DND-41 (cell line): ENCODE data around the gene SART1.

ENCODE experiments used
- ATAC-seq: fragments of 200-7000 bp; cut with Tn5 transposase; 3 replicates; pipeline ENCODE4 v1.9.1; 2021; ENCODE audit warnings: low read depth; ENCODE audit not compliant: insufficient read depth
- DNase-seq: peaks from one replicate; pipeline ENCODE4 v3.0.0-alpha.2; 2020
- H2AFZ ChIP-seq: 2 replicates; pipeline ENCODE4 v1.6.0; 2012; ENCODE audit warnings: low read depth, low read length
- H3K27ac ChIP-seq: 2 replicates; pipeline ENCODE4 v1.5.1; 2012; ENCODE audit warnings: low read length, inconsistent platforms
- H3K27me3 ChIP-seq: fragments of 200-600 bp; sonication (generic); 2 replicates; pipeline ENCODE4 v1.6.0; 2012; ENCODE audit warnings: low read length, mild to moderate bottlenecking, inconsistent platforms; ENCODE audit not compliant: insufficient read depth, poor library complexity
- H3K36me3 ChIP-seq: 2 replicates; pipeline ENCODE4 v1.5.1; 2012; ENCODE audit warnings: low read length, inconsistent platforms; ENCODE audit not compliant: insufficient read depth
- H3K4me1 ChIP-seq: 2 replicates; pipeline ENCODE4 v1.5.1; 2012; ENCODE audit warnings: mild to moderate bottlenecking, low read length; ENCODE audit not compliant: insufficient read depth
- H3K4me2 ChIP-seq: 2 replicates; pipeline ENCODE4 v1.6.0; 2012; ENCODE audit warnings: mild to moderate bottlenecking, moderate library complexity, low read length, inconsistent platforms; ENCODE audit not compliant: insufficient read depth
- H3K4me3 ChIP-seq, 2 experiments: fragments of 200-600 bp in 1 of 2; shearing (Covaris generic) in 1 of 2; 2 replicates each; pipeline ENCODE4 v1.5.1; 2012 to 2016; ENCODE audit warnings: inconsistent platforms in 2 of 2, low read length in 2 of 2, mild to moderate bottlenecking in 2 of 2, low read depth in 1 of 2, moderate library complexity in 1 of 2
- H3K79me2 ChIP-seq: 2 replicates; pipeline ENCODE4 v1.6.0; 2012; ENCODE audit warnings: low read length, inconsistent platforms; ENCODE audit not compliant: insufficient read depth
- H3K9ac ChIP-seq: 2 replicates; pipeline ENCODE4 v1.6.0; 2012; ENCODE audit warnings: low read depth, mild to moderate bottlenecking, inconsistent platforms, low read length, moderate library complexity
- H3K9me3 ChIP-seq: 2 replicates; pipeline ENCODE4 v1.5.1; 2012; ENCODE audit warnings: low read length, moderate library complexity, mild to moderate bottlenecking, inconsistent platforms; ENCODE audit not compliant: insufficient read depth, severe bottlenecking
- H4K20me1 ChIP-seq: 2 replicates; pipeline ENCODE4 v1.6.0; 2012; ENCODE audit warnings: low read length; ENCODE audit not compliant: insufficient read depth
- EZH2 ChIP-seq: IDR thresholded peaks from 3 replicates; pipeline ENCODE4 v1.6.1; 2012; ENCODE audit warnings: borderline replicate concordance, low read depth, mild to moderate bottlenecking, moderate library complexity, low read length, inconsistent platforms; ENCODE audit not compliant: severe bottlenecking
- TF ChIP-seq, protein P1 (sequence below): IDR thresholded peaks from 2 replicates; pipeline ENCODE4 v1.5.1; 2012; ENCODE audit warnings: borderline replicate concordance, low read length, moderate library complexity, mild to moderate bottlenecking; ENCODE audit not compliant: poor library complexity, severe bottlenecking; ENCODE audit errors: extremely low read depth

The SART1 gene

DNA sequence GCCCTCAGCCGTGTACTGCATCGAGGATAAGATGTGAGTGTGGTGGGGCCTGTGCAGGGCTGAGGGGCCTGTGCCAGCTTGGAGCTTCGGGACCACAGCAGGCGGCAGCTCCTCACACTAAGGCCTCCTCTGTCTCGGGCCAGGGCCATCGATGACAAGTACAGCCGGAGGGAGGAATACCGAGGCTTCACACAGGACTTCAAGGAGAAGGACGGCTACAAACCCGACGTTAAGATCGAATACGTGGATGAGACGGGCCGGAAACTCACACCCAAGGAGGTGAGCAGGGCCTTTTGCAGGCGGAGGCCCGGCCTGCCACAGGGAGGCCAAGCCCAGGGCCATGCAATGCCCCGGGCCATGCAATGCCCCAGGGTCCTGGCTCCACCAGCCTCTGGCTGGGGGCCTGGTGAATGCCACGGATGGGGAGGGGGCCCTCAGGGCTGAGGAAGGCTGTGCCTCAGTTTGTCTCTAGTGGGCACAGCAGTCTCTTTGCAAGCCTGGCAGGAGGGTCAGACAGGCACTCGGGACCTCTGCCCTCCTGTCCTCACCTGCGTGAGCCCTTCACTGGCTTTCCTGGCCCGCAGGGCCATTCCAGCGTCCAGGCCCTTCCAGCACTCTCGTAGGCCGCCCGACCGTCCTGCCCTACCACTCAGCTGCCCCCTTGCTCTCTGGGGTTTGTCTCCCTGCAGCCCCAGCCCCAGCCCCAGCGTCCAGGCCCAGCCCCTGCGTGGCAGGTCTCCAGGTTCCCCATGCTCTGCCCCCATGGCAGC lies 16.3 kb downstream of the SART1 start:
- H3K4me2 ChIP-seq: no peak overlapping the region
- no peaks in the 10 kb centered on the region for H3K9me3 ChIP-seq
- H3K79me2 ChIP-seq: no peaks in the 10 kb centered on the region
- no peak overlapping the region for H3K9ac ChIP-seq
- H3K36me3 ChIP-seq: peaks cover 55% of the 10 kb centered on the region
- no peaks in the 10 kb centered on the region for H3K4me1 ChIP-seq
- DNase-seq (no peak), ATAC-seq (no peak)
- no peak for TF ChIP-seq EZH2
- TF ChIP-seq, protein P1, sequence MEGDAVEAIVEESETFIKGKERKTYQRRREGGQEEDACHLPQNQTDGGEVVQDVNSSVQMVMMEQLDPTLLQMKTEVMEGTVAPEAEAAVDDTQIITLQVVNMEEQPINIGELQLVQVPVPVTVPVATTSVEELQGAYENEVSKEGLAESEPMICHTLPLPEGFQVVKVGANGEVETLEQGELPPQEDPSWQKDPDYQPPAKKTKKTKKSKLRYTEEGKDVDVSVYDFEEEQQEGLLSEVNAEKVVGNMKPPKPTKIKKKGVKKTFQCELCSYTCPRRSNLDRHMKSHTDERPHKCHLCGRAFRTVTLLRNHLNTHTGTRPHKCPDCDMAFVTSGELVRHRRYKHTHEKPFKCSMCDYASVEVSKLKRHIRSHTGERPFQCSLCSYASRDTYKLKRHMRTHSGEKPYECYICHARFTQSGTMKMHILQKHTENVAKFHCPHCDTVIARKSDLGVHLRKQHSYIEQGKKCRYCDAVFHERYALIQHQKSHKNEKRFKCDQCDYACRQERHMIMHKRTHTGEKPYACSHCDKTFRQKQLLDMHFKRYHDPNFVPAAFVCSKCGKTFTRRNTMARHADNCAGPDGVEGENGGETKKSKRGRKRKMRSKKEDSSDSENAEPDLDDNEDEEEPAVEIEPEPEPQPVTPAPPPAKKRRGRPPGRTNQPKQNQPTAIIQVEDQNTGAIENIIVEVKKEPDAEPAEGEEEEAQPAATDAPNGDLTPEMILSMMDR: no peak
- H2AFZ ChIP-seq: no peak overlapping the region
- H3K27me3 ChIP-seq: no peaks in the 10 kb centered on the region
- peaks cover 12% of the 10 kb centered on the region; the same call in 1 of the 2 replicates for H4K20me1 ChIP-seq
- H3K27ac ChIP-seq: no peak overlapping the region
- H3K4me3 ChIP-seq: no peak overlapping the region

DNA sequence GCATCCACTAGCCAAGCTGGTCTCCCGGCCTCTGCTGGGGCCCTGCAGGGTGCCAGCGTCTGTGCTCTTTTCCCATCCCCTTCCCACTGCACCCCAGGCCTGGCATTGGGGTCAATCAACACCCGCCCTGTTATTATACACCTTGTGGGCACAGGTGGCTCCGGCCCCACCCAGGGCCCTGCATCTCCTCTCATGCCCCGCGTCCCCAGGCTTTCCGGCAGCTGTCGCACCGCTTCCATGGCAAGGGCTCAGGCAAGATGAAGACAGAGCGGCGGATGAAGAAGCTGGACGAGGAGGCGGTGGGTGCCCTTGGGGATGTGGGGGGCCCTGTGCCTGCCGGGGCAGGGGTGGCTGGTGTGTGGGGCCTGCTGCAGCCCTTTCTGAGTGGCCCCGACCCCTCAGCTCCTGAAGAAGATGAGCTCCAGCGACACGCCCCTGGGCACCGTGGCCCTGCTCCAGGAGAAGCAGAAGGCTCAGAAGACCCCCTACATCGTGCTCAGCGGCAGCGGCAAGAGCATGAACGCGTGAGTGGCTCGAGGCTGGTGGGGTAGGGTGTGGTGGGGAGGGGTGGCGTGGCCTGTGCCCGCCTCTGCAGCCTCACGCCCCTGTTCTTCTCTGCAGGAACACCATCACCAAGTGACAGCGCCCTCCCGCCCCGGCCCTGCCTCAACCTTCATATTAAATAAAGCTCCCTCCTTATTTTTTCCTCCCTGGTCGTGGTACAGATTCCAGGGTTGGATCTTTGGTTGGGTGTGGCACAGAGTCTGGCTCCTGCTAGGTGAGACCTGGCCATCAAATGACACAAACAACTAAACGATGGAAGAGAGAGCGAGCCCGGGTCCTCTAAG lies 17.1 kb downstream of the SART1 start:
- no peak overlapping the region for H3K4me3 ChIP-seq
- no peaks in the 10 kb centered on the region for H3K79me2 ChIP-seq
- no peak for TF ChIP-seq EZH2
- TF ChIP-seq, protein P1: no peak
- peaks cover 48% of the 10 kb centered on the region for H3K36me3 ChIP-seq
- no peaks in the 10 kb centered on the region for H3K4me1 ChIP-seq
- no peak for DNase-seq
- no peak overlapping the region for H2AFZ ChIP-seq
- no peak overlapping the region for H3K27ac ChIP-seq
- no peaks in the 10 kb centered on the region for H3K27me3 ChIP-seq
- H4K20me1 ChIP-seq: peaks cover 12% of the 10 kb centered on the region; the same call in 1 of the 2 replicates
- H3K4me2 ChIP-seq: no peak overlapping the region
- no peak overlapping the region for H3K9ac ChIP-seq
- no peaks in the 10 kb centered on the region for H3K9me3 ChIP-seq
- no peak for ATAC-seq

DNA sequence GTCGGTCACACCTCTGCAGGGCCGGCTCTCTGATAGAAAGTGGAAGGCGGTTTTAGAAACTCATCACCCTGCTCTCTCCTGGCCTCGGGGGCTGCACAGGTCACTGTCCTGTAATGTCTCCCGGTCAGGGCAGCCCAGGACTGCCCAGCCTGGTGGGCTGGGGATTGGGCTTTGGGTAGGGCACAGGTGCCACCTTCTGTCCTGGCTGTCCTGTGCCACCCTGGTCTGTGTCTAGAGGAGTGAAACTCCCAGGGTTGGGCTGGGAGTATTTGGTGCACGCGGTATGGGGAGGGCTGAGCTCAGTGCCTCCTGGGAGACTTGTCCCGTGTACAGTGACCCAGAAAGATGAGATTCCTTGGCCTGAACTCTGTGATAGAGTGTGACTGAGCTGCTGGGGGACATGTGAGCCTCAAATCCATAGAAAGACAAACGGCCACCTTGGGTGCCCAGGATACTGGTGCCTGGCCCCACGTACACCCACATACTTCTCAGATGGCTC lies 17.8 kb downstream of the SART1 start:
- no peak overlapping the region for H3K4me3 ChIP-seq
- H3K9me3 ChIP-seq: no peaks in the 10 kb centered on the region
- no peak overlapping the region for H3K27ac ChIP-seq
- H3K4me2 ChIP-seq: no peak overlapping the region
- H3K27me3 ChIP-seq: no peaks in the 10 kb centered on the region
- TF ChIP-seq, protein P1: no peak
- no peak for TF ChIP-seq EZH2
- H3K4me1 ChIP-seq: no peaks in the 10 kb centered on the region
- ATAC-seq (0 out of 3 replicates have a peak, but pooled peaks have one; percentile 9), DNase-seq (no peak)
- H3K9ac ChIP-seq: no peak overlapping the region
- H2AFZ ChIP-seq: no peak overlapping the region
- peaks cover 44% of the 10 kb centered on the region for H3K36me3 ChIP-seq
- H3K79me2 ChIP-seq: no peaks in the 10 kb centered on the region
- H4K20me1 ChIP-seq: peaks cover 12% of the 10 kb centered on the region; the same call in 1 of the 2 replicates
